Heart left ventricle (tissue), 13 donors: ENCODE data around the gene DND1.

ENCODE experiments used
- POLR2A ChIP-seq, 2 donors: fragments of 450-650 bp; IDR thresholded peaks; one replicate each; pipeline ENCODE4 v1.6.1; 2017; ENCODE audit warnings: antibody characterized with exemption in 2 of 2, mild to moderate bottlenecking in 2 of 2, moderate library complexity in 2 of 2
- TF ChIP-seq, protein P1 (sequence below), 12 donors: fragments of 200-600 bp; sonication (generic) in 4 of 12; IDR thresholded peaks; one replicate each; pipeline versions ENCODE4 v1.5.0 to v1.8.0; 2018 to 2022; ENCODE audit warnings: antibody characterized with exemption in 12 of 12, mild to moderate bottlenecking in 5 of 12
- donor health status: ischemic (EF 13 %, LVEDD 7.1; RV severe dilation, severe dysfunction).
- donor health status: DM: no; HTN: yes; CAD: no.
- donor health status: DM: no; HTN: no; CAD: no.
- donor health status: ischemic (EF 25% LVEDD 6.9; RV normal size, moderate dysfunction).
- donor health status: ischemic (EF 25% LVEDD 5.7; RV mildly dilated, moderate dysfunction).
- donor health status: ischemic (EF 35%, LVEDD 5.7; RV mildly dilated, moderate dysfunction).
- donor health status: nonischemic (EF 11% LVEDD 7.7; RV severe dilation, severe dysfunction).
- donor health status: DM: yes; HTN: yes; CAD: no.
- donor health status: PGD.
- donor health status: ischemic (EF 29% LVEDD 5.4; RV normal size, mild dysfunction).
- donor health status: nonischemic (EF 23%, LVEDD 6.1; RV moderate dilation, normal function).

DNA sequence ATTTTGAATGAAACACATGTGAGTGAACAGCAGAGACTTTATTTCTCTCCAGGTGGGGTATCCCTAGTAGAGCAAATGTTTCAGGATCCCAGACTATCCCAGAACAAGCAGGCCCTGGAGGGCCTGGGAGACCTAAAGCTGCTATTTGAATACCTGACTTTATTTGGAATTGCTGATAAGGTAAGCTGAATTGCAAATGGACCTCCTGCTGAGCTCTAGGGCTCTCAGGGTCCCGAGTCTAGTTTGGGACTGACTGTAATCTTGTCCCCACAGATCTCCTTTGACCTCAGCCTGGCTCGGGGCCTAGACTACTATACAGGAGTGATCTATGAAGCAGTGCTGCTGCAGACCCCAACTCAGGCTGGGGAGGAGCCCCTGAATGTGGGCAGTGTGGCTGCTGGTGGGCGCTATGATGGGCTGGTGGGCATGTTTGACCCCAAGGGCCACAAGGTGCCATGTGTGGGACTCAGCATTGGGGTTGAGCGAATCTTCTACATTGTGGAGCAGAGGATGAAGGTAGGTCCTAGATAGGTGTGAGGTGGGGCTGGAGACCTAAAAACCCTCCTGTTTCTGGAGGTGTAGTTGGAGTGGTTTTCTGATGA, 23.6 kb upstream of the DND1 start:
- TF ChIP-seq, protein P1, sequence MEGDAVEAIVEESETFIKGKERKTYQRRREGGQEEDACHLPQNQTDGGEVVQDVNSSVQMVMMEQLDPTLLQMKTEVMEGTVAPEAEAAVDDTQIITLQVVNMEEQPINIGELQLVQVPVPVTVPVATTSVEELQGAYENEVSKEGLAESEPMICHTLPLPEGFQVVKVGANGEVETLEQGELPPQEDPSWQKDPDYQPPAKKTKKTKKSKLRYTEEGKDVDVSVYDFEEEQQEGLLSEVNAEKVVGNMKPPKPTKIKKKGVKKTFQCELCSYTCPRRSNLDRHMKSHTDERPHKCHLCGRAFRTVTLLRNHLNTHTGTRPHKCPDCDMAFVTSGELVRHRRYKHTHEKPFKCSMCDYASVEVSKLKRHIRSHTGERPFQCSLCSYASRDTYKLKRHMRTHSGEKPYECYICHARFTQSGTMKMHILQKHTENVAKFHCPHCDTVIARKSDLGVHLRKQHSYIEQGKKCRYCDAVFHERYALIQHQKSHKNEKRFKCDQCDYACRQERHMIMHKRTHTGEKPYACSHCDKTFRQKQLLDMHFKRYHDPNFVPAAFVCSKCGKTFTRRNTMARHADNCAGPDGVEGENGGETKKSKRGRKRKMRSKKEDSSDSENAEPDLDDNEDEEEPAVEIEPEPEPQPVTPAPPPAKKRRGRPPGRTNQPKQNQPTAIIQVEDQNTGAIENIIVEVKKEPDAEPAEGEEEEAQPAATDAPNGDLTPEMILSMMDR (IDR thresholded peaks at IDR 0.05), result no peak
- no peak for TF ChIP-seq POLR2A (IDR thresholded peaks at IDR 0.05)
